Skeletal muscle satellite cell (primary cell): Measurements from ENCODE around the gene KBTBD7.

Experiments
- H3K27me3 ChIP-seq: 2 replicates; pipeline ENCODE4 v1.7.0; 2013; ENCODE audit warnings: low read length; ENCODE audit not compliant: control insufficient read depth, insufficient read depth
- H3K36me3 ChIP-seq: 2 replicates; pipeline ENCODE4 v1.7.0; 2013; ENCODE audit warnings: mild to moderate bottlenecking, control low read depth, low read length; ENCODE audit not compliant: insufficient read depth
- H3K4me1 ChIP-seq: 2 replicates; pipeline ENCODE4 v1.7.0; 2013; ENCODE audit warnings: low read length; ENCODE audit not compliant: control insufficient read depth, insufficient read depth
- H3K4me2 ChIP-seq: 2 replicates; pipeline ENCODE4 v1.7.0; 2013; ENCODE audit warnings: mild to moderate bottlenecking, low read length
- H3K4me3 ChIP-seq: 2 replicates; pipeline ENCODE4 v1.7.0; 2013; ENCODE audit warnings: low read length
- H3K9ac ChIP-seq: 2 replicates; pipeline ENCODE4 v1.7.0; 2013; ENCODE audit warnings: mild to moderate bottlenecking, low read depth, low read length, moderate library complexity
- H3K9me3 ChIP-seq: replicated peaks from 2 replicates; pipeline ENCODE4 v1.7.0; 2013; ENCODE audit warnings: mild to moderate bottlenecking, control low read depth, low read length

Gene KBTBD7

DNA sequence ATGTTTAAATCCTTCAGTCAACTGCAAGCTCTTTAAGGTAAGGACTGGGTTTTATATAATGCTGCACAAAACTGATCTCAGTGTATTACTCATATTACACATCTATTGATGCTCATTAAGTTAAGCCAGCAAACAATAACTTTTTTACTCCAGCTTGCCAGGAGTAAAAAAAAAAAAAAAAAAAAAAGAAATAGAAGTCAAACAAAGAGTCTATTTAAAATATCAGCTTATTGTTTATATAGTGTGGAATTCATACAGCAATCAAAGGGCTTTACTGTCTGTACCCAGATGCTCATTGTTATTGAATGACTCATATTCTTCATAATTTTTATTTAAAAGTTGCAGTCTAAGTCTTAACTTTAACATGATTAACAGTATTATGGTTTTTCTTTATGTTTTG, 21.8 kb upstream of the KBTBD7 start:
- H3K9me3 ChIP-seq, result no peaks in the 10 kb centered on the region
- H3K9ac ChIP-seq, result no peak overlapping the region
- H3K4me1 ChIP-seq, result peaks cover 16% of the 10 kb centered on the region
- no peak overlapping the region for H3K4me3 ChIP-seq
- peak overlapping the region; percentile 52 for H3K4me2 ChIP-seq
- H3K36me3 ChIP-seq, result no peaks in the 10 kb centered on the region
- no peaks in the 10 kb centered on the region for H3K27me3 ChIP-seq

DNA sequence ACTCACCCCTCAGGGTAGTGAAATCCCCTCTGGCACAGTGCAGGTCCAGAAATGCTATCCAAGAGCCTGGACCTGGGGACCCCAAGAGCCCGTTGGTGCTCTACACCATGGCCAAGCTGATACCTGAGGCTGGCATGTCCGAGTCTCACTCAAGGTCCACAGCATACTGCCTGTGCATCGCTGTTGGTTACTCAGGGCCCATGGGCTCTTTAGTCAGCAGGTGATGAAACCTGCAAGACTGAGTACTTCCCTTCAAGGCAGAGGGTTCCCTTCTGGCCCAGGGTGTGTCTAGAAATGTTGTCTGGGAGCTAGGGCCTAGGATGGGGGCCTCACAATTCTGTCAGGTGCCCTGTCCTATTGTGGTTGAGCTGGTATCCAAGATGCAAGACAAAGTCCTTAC, 19.6 kb upstream of the KBTBD7 start:
- Histone ChIP-seq H3K27me3 (no peaks in the 10 kb centered on the region), H3K9me3 (no peaks in the 10 kb centered on the region), H3K4me2 (no peak overlapping the region), H3K9ac (no peak overlapping the region), H3K4me1 (peaks cover 13% of the 10 kb centered on the region), H3K36me3 (no peaks in the 10 kb centered on the region), H3K4me3 (no peak overlapping the region)

DNA sequence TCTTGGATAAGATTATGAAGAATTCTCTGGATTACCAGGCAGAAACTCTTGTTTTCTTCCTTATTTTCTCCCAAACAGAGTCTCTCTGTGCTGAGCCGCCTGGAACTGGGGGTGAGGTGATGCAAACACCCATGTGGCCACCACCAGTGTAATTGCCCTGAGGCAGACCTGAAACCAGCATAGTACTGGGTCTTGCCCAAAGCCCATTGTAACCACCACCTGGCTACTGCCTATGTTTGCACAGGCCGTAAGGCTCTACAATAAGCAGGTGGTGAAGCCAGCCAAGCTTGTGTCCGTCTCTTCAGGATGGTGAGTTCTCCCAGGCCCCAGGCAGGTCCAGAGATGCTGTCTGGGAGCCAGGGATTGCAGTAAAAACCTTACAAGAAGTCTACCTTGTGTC, 18.9 kb upstream of the KBTBD7 start:
- H3K4me3 ChIP-seq, result no peak overlapping the region
- no peaks in the 10 kb centered on the region for H3K27me3 ChIP-seq

DNA sequence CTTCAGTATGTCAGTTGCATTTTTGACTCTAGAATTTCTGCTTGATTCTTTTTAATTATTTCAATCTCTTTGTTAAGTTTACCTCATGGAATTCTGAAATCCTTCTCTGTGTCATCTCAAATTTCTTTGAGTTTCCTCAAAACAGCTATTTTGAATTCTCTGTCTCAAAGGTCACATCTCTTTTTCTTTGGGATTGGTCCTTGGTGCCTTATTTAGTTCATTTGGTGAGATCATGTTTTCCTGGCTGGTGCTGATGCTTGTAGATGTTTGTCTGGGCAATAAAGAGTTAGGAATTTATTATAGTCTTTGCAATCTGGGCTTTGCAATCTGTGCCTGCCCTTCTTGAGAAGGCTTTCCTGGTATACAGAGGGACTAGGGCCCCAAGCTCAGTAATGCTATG, 18.5 kb upstream of the KBTBD7 start:
- no peak overlapping the region for H3K4me2 ChIP-seq

More for the DNA sequence above, 18.9 kb upstream of the KBTBD7 start:
- Histone ChIP-seq H3K9ac (no peak overlapping the region), H3K36me3 (no peaks in the 10 kb centered on the region), H3K9me3 (no peaks in the 10 kb centered on the region), H3K4me1 (peaks cover 13% of the 10 kb centered on the region), H3K4me2 (no peak overlapping the region)

DNA sequence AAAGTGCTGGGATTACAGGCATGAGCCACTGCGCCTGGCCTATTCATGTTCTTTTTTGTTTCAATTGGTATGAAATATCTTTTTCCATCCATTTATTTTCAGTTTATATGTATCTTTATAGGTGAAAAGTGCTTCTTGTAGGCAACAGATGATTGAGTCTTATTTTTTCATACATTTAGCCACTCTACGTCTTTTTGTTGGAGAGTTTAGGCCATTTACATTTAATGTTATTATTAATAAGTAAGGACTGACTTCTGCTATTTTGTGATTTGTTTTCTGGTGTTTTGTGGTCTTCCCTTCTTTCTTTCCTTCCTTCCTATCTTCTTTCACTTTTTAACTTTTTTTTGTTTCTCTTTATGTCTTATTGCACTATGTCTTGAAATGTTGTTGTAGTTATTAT, 16.7 kb upstream of the KBTBD7 start:
- Histone ChIP-seq H3K36me3 (no peaks in the 10 kb centered on the region), H3K9me3 (no peaks in the 10 kb centered on the region), H3K4me3 (no peak overlapping the region), H3K4me2 (no peak overlapping the region), H3K9ac (no peak overlapping the region), H3K27me3 (no peaks in the 10 kb centered on the region), H3K4me1 (peaks cover 5% of the 10 kb centered on the region)

More for the DNA sequence above, 18.5 kb upstream of the KBTBD7 start:
- no peak overlapping the region for H3K4me3 ChIP-seq
- peaks cover 13% of the 10 kb centered on the region for H3K4me1 ChIP-seq
- no peaks in the 10 kb centered on the region for H3K36me3 ChIP-seq
- H3K27me3 ChIP-seq, result no peaks in the 10 kb centered on the region
- H3K9me3 ChIP-seq, result no peaks in the 10 kb centered on the region
- H3K9ac ChIP-seq, result no peak overlapping the region

DNA sequence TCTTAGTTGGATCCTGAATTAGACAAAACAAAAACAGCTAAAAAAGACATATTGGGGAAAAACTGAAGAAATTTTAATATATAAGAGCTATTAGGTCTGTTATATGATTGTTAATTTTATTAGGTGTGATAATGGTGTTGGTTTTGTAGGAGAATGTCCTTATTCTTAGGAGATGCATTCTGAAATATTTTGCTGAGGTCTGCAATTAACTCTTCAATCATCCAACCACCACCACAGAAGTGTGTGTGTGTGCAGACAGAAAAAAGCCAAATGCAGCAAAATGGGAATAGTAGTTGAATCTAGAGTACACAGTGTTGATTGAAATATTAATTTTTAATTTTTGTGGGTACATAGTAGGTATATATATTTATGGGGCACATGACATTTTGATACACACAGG, 12.1 kb upstream of the KBTBD7 start:
- H3K4me2 ChIP-seq, result no peak overlapping the region
- H3K36me3 ChIP-seq, result no peaks in the 10 kb centered on the region
- no peak overlapping the region for H3K9ac ChIP-seq
- H3K9me3 ChIP-seq, result no peaks in the 10 kb centered on the region
- no peaks in the 10 kb centered on the region for H3K4me1 ChIP-seq
- H3K4me3 ChIP-seq, result no peak overlapping the region
- no peaks in the 10 kb centered on the region for H3K27me3 ChIP-seq

DNA sequence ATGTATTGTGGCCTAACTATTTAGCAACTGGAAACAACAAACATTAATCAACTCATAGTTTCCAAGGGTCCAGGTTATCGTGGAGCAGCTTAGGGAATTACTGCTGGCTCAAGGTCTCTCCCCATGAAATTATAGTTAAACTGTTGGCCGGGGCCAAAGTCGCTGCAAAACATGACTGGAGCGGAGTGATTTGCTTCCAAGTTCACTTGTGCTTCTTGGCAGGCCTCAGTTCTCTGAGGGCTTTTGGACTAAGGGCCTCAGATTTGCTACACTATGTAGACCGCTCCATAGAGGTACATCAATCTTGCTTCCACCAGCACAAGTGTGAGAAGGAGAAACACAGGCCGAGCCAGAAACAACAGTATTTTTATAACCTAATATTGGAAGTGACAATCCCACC, 9.4 kb upstream of the KBTBD7 start:
- no peaks in the 10 kb centered on the region for H3K4me1 ChIP-seq
- no peak overlapping the region for H3K4me2 ChIP-seq
- H3K27me3 ChIP-seq, result no peaks in the 10 kb centered on the region
- H3K36me3 ChIP-seq, result no peaks in the 10 kb centered on the region
- H3K9ac ChIP-seq, result no peak overlapping the region
- no peak overlapping the region for H3K4me3 ChIP-seq
- H3K9me3 ChIP-seq, result no peaks in the 10 kb centered on the region

DNA sequence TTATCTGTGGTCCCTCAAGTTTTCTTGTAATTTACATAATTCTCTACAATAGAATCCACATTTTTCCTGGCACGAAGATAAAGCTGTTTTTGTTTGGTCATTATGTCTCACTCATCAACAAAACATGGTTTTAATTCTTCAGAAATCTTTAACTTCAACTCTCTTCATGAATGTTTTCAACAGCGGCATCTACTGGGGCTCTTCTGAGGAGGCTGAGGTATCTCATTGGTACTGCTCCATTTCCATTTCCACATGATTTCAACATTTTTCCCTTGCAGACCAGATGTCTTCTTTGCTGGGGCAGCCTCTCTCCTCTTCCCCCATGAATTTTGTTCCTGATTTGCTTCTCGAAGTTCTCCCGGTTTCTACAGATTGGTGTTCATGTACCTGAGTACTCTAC, 5.8 kb upstream of the KBTBD7 start:
- no peaks in the 10 kb centered on the region for H3K9me3 ChIP-seq
- H3K4me1 ChIP-seq, result no peaks in the 10 kb centered on the region
- H3K9ac ChIP-seq, result no peak overlapping the region
- H3K4me2 ChIP-seq, result no peak overlapping the region
- no peaks in the 10 kb centered on the region for H3K27me3 ChIP-seq
- H3K4me3 ChIP-seq, result no peak overlapping the region
- no peaks in the 10 kb centered on the region for H3K36me3 ChIP-seq

DNA sequence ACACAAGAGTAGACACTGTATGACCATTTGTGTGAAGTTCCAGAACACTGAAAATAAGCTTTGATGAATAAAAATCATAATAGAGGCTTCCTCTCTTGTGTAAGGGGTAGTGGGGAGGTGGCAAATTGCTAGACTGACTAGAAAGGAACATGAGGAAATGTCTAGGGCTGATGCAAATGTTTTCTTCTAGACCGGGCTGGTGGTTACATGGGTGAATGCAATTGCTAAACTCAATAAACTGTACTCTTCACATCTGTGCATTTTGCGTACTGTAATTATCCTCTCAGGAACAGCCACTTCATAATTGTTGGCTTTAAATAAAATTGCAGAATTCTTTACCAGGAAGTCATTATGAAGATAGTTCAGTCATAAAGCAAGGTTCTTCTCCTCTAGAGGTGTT, 5.2 kb upstream of the KBTBD7 start:
- H3K4me1 ChIP-seq, result no peaks in the 10 kb centered on the region
- H3K9me3 ChIP-seq, result no peaks in the 10 kb centered on the region
- no peak overlapping the region for H3K4me3 ChIP-seq
- no peak overlapping the region for H3K9ac ChIP-seq
- no peaks in the 10 kb centered on the region for H3K36me3 ChIP-seq
- no peaks in the 10 kb centered on the region for H3K27me3 ChIP-seq
- no peak overlapping the region for H3K4me2 ChIP-seq

DNA sequence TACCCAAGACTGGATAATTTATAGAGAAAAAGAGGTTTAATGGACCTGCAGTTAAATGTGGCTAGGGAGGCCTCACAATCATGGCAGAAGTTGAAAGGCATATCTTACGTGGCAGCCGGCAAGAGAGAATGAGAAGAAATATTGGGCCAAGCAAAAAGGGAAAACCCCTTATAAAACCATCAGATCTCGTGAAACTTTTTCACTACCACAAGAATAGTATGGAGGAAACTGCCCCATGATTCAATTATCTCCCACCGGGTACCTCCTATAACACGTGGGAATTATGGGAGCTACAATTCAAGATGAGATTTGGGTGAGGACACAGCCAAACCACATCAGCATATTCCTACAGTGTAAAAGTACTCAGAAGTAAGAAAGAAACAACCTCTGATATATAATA, 4.7 kb upstream of the KBTBD7 start:
- no peak overlapping the region for H3K9ac ChIP-seq
- no peak overlapping the region for H3K4me2 ChIP-seq
- H3K4me3 ChIP-seq, result no peak overlapping the region
- no peaks in the 10 kb centered on the region for H3K36me3 ChIP-seq
- H3K27me3 ChIP-seq, result no peaks in the 10 kb centered on the region
- no peaks in the 10 kb centered on the region for H3K9me3 ChIP-seq
- H3K4me1 ChIP-seq, result peaks cover under 1% of the 10 kb centered on the region

DNA sequence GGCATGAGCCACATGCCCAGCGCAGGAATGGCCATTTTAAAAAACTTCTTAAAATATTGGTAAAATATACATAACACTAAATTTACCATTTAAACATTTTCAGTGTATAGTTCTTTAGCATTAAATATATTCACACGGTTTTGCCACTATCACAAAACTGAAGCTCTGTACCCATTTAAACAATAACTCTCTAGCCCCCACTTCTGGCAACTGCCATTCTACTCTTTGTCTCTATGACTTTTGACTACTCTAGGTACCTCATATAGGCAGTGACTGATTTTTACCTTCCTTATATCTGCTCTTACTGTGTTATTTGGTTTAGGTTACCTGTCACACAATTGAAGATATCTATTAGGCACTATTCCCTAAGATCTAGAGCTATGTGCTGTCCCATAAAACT, 2.3 kb upstream of the KBTBD7 start:
- Histone ChIP-seq H3K4me3 (no peak overlapping the region), H3K9me3 (no peaks in the 10 kb centered on the region), H3K36me3 (no peaks in the 10 kb centered on the region), H3K27me3 (no peaks in the 10 kb centered on the region), H3K4me2 (no peak overlapping the region), H3K4me1 (peaks cover 9% of the 10 kb centered on the region), H3K9ac (no peak overlapping the region)

DNA sequence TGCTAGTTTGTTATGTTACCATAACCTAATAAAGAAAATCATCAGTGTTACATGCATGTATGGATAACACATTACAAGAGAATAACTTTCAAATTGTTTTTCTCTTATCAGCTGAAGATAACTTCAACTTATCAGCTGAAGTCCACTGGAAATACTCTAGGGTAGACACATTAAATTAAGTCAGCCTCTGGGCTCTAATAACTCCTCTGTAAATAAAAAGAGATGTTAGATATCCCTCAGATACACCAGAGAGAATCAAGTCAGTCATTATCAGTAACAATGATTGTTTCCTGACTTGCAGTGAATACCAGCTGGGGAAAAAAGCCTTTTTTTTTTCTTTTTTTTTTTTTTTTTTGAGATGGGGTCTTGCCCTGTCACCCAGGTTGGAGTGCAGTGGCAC, 1.6 kb upstream of the KBTBD7 start:
- Histone ChIP-seq H3K27me3 (no peaks in the 10 kb centered on the region), H3K4me1 (peaks cover 9% of the 10 kb centered on the region), H3K9me3 (no peaks in the 10 kb centered on the region), H3K9ac (no peak overlapping the region), H3K4me3 (no peak overlapping the region), H3K36me3 (no peaks in the 10 kb centered on the region), H3K4me2 (no peak overlapping the region)
